Epidermal melanocyte (primary cell): ENCODE data around the gene MYH7B.

Source experiments
- DNase-seq: peaks from one replicate; pipeline ENCODE4 v3.0.0; 2011; ENCODE audit warnings: low spot score; ENCODE audit not compliant: insufficient read length

Gene MYH7B

DNA sequence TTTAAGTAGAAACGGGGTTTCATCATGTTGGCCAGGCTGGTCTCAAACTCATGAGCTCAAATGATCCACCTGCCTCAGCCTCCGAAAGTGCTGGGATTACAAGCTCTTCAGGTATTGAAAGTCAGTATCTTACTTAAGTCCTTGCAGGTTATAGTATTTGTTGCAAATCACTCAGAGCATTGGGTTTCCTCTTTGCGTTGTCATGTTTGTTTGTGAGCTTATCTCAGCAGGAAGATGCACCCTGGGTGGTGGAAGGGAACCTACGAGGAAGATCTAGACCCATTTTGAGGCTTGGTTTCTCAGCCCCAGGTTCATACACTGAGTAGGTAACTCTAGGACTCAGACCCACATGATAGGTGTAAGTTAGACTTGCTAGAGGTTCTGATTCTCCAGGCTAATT lies 18.6 kb downstream of the MYH7B start:
- no peak for DNase-seq

DNA sequence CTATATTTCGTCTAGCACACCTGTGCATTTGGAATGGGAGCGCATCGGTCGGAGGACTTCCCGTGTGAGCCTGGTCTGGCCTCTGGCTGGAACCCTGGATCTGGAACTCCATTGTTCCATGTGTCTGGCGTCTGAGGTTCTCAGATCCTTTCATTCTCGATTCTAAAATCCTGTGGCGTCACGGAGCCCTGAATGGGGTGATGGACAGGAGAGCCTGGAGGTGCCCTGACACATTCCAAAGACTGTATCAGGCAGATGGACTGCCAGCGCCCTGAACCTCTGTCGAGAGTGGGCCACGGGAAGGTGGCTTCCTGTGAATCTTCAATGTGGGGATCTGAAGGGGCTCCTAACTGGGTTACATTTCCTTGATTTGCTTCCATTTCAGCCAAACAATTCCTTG lies 20.6 kb downstream of the MYH7B start:
- DNase-seq = no peak

DNA sequence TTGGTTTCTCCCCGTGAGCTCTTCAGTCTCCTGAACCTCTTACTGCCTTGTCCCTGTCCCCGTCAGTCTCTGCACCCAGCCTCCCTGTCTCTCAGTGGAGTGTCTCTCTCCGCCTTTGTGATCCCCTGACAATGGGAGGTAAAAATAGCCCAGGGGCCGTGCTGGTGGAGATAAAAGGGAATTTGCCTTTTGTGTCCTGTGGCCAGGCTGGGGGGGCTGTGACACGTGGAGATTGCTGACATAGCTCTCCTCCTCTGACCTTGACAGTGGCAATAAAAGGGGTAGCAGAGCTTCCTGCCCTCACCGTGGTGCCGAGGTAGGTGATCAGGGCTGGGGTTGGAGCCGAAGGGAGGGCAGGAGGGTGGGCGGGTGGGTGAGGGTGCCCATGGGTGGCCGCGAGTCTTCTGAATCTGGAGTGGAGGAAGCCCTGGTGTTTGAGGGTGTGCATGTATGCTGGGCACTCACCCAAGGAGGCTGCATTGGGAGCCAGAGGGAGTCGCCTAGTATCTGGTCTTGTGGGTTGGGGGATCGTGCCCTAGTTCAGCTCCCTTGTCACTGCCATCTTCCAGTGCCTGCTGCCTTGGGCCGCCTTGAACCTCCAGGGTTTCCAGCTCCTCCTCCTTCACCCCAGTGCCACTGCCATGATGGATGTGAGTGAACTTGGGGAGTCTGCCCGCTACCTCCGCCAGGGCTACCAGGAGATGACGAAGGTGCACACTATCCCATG lies 21.9 kb downstream of the MYH7B start:
- DNase-seq = no peak

GRCh38 chr20:34978092-34978744 lies 22.6 kb downstream of the MYH7B start:
- DNase-seq = no peak

DNA sequence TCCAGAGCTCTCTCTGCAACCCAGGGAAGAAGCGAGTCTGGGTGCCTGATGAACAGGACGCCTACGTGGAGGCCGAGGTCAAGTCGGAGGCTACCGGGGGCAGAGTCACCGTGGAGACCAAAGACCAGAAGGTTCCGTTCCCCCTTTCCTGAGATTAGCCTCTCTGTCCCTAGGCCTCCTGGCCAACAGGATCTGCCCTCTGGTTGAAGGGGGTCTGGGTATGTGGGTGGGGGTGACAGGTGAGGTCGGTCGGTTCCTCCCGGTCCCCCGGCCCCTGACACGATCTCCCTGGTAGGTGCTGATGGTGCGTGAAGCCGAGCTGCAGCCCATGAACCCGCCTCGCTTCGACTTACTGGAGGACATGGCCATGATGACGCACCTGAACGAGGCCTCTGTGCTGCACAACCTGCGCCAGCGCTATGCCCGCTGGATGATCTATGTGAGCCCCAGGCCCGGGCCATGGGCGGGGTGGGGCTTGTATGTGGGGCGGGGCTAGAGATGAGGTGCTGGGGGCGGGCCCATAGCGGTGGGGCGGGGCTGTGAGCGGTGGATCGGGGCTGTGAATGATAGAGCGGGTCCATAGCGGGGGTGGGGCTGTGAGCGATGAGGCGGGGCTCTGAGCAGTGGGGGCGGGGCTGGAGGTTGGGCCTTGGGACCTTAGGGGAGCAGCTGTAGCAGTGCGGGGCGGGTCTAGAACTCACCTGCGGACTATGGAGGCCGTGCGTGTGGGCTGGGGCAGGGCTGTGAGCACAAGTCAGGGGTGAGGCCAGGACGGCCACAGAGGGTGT lies 23.9 kb downstream of the MYH7B start:
- no peak for DNase-seq

GRCh38 chr20:34980543-34981233 lies 25.0 kb downstream of the MYH7B start:
- no peak for DNase-seq

DNA sequence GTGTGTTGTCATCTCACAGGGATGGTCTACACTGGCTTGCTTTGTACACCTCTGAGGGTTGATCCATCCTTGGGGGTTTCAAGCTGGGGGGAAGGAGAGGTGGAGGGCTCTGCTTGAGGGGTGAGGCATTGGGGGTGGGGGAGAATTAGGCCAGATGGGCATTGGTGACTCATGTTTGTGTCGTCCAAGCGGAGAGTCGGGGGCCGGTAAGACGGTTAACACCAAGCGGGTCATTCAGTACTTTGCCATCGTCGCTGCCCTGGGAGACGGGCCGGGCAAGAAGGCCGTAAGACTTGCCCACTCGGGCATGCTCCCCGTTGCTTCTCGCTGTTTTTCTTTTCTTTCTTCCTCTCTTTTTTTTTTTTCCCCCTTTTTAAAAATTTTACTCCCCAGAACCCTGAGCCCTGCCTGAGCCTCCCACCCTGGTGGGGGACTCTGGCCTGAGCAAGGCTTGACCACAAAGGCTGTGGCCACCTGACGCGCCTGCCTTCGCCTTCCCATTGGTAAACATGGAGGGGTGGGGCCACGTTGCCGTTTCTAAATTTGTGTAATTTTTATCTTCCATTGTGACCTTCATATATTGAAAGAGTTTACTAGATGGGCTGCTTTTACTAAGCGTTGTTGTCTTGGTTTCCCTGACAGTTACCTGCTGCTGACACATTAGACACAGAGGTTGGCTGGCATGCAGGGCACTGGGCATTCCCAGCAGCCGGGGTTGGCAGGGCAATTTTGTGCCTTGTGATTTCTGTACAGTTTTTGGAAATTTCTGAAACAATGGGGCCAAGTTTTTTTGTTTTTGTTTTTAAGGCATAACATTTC lies 26.8 kb downstream of the MYH7B start:
- no peak for DNase-seq

DNA sequence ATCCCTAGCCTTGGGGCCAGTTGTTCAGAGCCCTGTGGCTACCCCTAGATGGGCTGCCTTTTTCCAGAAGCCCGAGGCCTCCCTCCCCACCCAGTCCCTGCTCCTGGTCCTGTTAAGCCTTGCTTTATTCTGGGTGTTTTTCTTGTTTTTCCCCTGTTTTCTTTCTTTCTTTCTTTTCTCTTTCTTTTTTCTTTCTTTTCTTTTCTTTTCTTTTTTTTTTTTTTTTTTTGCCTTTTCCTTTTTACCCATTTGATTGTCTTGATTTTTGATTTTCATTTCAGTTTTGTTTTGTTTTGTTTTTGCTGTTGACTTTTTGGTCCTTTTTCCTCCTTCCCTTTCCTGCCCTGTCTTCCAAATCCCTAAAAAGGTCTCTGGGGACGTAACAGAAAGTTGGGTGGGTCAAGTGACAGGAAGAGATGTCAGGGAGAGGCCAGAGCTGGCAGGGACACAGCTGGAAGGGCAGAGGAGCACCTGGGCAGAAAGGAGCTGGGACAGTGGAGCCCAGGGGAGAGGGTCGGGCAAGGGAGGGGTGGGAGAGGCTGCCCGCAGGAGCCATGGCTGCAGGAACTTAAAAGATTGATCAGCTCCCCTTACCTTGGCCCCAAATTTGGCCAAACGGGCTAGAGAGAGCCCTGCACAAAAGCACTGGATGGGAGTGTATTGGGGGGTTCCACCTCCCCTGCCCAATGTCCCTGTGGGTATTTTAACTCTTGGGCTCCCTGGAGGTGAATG lies 27.6 kb downstream of the MYH7B start:
- no peak for DNase-seq

DNA sequence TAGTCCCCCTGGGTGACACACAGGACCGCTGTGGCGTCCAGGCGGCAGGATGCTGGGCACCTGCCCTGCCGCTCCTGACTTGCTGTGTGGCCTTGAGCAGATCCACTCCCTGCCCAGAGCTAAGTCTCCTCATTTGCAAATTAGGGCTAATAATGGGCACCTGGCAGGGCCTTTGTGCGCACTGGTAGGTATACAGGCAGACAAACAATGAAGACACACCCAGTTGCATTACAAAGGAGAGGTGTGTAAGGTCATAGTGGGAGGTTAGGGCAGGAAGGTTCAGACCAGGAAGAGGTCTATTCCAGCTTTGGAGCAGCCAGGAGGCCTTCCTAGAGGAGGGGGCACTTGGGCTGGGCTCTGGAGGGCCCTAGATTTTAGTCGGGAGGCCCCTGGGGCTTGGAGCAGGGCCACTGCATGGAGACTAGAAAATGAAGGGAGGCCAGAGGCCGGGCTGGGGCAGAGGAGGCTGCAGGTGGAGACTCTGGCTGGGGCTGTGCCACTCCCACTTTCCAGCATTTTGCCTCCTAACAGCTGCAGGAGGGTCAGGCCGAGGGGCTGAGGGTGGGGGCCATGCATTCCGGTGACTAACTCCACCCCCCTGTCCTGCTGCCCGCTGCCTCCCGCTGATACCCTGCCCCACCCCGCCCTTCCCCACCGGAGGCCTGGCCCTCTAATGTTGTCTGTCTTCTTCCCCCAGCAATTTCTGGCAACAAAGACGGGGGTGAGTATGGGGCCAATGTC lies 28.5 kb downstream of the MYH7B start:
- no peak for DNase-seq

GRCh38 chr20:34984756-34985261 lies 29.1 kb downstream of the MYH7B start:
- no peak for DNase-seq

- DNase-seq = no peak
These were observed 30.0 kb downstream of the MYH7B start for GRCh38 chr20:34985461-34986310.

GRCh38 chr20:34986311-34987287 lies 30.9 kb downstream of the MYH7B start:
- DNase-seq = no peak

DNA sequence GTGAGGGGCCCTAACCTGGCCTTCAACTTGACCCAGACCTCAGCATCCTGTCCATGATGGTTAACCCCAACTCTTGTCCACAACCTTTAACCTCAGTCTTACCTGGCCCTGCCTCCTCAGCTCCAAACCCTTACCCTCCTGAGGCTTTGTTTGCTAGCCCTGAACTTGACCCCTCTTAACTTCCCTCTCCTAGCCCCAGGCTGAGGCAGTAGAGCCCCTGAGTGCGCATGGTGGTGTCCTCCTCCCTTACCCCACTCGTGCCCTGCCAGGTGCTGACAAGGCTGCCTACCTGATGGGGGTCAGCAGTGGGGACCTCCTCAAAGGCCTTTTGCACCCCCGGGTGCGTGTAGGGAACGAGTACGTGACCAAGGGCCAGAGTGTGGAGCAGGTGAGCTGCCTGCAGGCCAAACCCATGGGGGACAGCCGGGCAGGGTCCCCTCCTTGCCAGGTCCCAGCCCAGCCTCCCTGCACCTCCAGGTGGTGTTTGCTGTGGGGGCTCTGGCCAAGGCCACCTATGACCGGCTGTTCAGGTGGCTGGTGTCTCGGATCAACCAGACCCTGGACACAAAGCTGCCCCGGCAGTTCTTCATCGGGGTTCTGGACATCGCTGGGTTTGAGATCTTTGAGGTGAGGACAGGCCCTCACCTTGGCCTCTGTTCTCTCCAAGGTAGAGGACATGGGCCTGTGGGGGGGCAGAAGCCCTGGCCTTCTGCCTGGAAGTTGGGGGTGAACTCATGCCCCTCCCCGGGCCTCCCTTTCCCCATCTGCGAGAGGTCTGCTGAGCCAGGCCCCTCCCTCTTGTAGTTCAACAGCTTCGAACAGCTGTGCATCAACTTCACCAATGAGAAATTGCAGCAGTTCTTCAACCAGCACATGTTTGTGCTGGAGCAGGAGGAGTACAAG lies 31.9 kb downstream of the MYH7B start:
- DNase-seq = no peak

DNA sequence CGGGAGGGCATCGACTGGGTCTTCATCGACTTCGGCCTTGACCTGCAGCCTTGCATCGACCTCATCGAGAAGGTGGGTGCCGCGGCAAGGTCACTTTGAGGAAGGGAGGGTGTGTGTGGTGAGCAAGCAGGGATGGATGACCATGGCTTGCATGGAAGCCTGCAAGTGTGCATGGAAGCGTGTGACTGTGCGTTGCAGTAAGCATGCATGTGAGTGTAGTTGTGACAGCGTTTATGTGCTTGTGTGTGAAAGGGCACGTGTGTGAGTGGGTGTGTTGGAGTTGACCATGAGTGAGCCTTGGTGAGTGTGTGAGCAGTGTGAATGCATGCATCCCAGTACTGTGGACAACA lies 32.5 kb downstream of the MYH7B start:
- no peak for DNase-seq

- DNase-seq = no peak
These were observed 33.5 kb downstream of the MYH7B start for GRCh38 chr20:34989118-34989517.

DNA sequence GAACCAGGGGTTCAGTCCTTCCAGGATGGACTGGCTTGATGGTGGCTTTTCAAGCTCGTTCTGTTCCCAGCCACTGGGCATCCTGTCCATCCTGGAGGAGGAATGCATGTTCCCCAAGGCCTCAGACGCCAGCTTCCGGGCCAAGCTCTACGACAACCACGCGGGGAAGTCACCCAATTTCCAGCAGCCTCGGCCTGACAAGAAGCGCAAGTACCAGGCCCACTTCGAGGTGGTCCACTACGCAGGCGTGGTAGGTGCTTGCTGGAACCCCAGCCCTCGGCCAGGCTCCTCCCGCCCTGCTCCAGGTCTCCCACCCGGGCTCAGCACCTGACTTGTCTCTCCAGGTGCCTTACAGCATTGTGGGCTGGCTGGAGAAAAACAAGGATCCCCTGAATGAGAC lies 34.0 kb downstream of the MYH7B start:
- DNase-seq = no peak
